NCI-H82 treated with DMSO at 0.1 percent for 48 hours (cell line): ENCODE data around the gene SLC25A48.

Experiments used
- DNase-seq: peaks from one replicate; lab custom pipeline; 2025; ENCODE audit not compliant: unreplicated experiment; lab: John Stamatoyannopoulos, UW

SLC25A48 gene

GRCh38 chr5:135834639-135835529 is at the start of gene SLC25A48:
TSS of gene SLC25A48 (plus strand) at chr5:135834663. CDS start at chr5:135834848, 185 bp downstream.
- DNase-seq = peak; percentile 3

- DNase-seq = no peak
These were observed 33.8 kb upstream of the SLC25A48 start for GRCh38 chr5:135800656-135801055.

- no peak for DNase-seq
These were observed 24.1 kb upstream of the SLC25A48 start for GRCh38 chr5:135810188-135810943.

- DNase-seq = no peak
These were observed 23.5 kb upstream of the SLC25A48 start for GRCh38 chr5:135811007-135811406.

GRCh38 chr5:135813758-135814157 is 20.7 kb upstream of the SLC25A48 start:
- no peak for DNase-seq

GRCh38 chr5:135814316-135814715 is 20.1 kb upstream of the SLC25A48 start:
- no peak for DNase-seq

GRCh38 chr5:135814812-135815211 is 19.7 kb upstream of the SLC25A48 start:
- no peak for DNase-seq

GRCh38 chr5:135821061-135821801 is 13.2 kb upstream of the SLC25A48 start:
- DNase-seq = no peak

- DNase-seq = no peak
These were observed 12.7 kb upstream of the SLC25A48 start for GRCh38 chr5:135821802-135822201.

- DNase-seq = no peak
These were observed 12.2 kb upstream of the SLC25A48 start for GRCh38 chr5:135822286-135822685.

GRCh38 chr5:135822959-135823358 is 11.5 kb upstream of the SLC25A48 start:
- no peak for DNase-seq

- DNase-seq = no peak
These were observed 10.6 kb upstream of the SLC25A48 start for GRCh38 chr5:135823881-135824280.

- DNase-seq = no peak
These were observed 9.9 kb upstream of the SLC25A48 start for GRCh38 chr5:135824541-135825041.

GRCh38 chr5:135825373-135826220 is 8.9 kb upstream of the SLC25A48 start:
- no peak for DNase-seq

GRCh38 chr5:135826221-135826525 is 8.3 kb upstream of the SLC25A48 start:
- DNase-seq = no peak

GRCh38 chr5:135826994-135827671 is 7.3 kb upstream of the SLC25A48 start:
- DNase-seq = no peak

- no peak for DNase-seq
These were observed 6.3 kb upstream of the SLC25A48 start for GRCh38 chr5:135827965-135828781.

- DNase-seq = no peak
These were observed 5.7 kb upstream of the SLC25A48 start for GRCh38 chr5:135828782-135829127.

GRCh38 chr5:135829179-135829578 is 5.3 kb upstream of the SLC25A48 start:
- no peak for DNase-seq
